ENCODE data around the gene SAP130.

DNA sequence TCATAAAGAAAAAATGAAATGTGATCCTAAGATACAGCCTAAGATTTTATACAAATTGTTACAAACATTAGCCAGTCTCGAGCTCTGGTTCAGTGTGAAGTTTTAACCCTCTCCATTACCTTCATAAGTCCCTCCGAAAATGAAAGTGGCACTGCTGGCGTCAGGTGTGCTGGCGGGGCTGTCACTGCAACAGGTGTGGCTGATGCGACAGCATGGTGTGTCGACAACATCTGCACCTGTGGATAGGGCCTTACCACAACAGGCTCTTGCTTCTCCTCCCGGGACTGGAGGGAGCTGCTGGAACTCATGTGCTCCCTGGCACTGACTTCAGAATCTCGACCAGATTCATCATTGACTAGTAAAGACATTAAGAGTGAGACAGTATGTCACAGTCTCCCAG is 10.3 kb downstream of the SAP130 start:
- TF ChIP-seq TEAD4 (IDR thresholded peaks at IDR 0.05; ENCODE audit: low read depth, low read length) (no peak), EZH2 (IDR thresholded peaks at IDR 0.05; ENCODE audit: low read depth, low read length, severe bottlenecking) (no peak), ZNF274 (IDR thresholded peaks at IDR 0.05; ENCODE audit: borderline replicate concordance, extremely low read depth, low read length) (no peak), KDM1A (IDR thresholded peaks at IDR 0.05; ENCODE audit: borderline replicate concordance, low read length) (no peak), PHF8 (conservative IDR thresholded peaks at IDR 0.05; ENCODE audit: low read depth, low read length) (no peak), TAF7 (optimal IDR thresholded peaks at IDR 0.05; ENCODE audit: borderline replicate concordance, low read depth, low read length) (no peak), EP300 (IDR thresholded peaks at IDR 0.05; ENCODE audit: borderline replicate concordance in 1 of 2, low read depth in 2 of 2, low read length in 2 of 2) (no peak), E2F6 (IDR thresholded peaks at IDR 0.05) (no peak), POLR2A (IDR thresholded peaks at IDR 0.05; ENCODE audit: control extremely low read depth in 1 of 2, low read depth in 2 of 2, low read length in 2 of 2) (no peak), EGR1 (IDR thresholded peaks at IDR 0.05; ENCODE audit: borderline replicate concordance, low read depth, low read length) (no peak), RXRA (IDR thresholded peaks at IDR 0.05; ENCODE audit: insufficient read depth, low read depth, low read length) (no peak), GTF2F1 (IDR thresholded peaks at IDR 0.05; ENCODE audit: borderline replicate concordance, low read depth, low read length) (no peak)
- TF ChIP-seq, protein P1, sequence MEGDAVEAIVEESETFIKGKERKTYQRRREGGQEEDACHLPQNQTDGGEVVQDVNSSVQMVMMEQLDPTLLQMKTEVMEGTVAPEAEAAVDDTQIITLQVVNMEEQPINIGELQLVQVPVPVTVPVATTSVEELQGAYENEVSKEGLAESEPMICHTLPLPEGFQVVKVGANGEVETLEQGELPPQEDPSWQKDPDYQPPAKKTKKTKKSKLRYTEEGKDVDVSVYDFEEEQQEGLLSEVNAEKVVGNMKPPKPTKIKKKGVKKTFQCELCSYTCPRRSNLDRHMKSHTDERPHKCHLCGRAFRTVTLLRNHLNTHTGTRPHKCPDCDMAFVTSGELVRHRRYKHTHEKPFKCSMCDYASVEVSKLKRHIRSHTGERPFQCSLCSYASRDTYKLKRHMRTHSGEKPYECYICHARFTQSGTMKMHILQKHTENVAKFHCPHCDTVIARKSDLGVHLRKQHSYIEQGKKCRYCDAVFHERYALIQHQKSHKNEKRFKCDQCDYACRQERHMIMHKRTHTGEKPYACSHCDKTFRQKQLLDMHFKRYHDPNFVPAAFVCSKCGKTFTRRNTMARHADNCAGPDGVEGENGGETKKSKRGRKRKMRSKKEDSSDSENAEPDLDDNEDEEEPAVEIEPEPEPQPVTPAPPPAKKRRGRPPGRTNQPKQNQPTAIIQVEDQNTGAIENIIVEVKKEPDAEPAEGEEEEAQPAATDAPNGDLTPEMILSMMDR (IDR thresholded peaks at IDR 0.05; ENCODE audit: control extremely low read depth in 1 of 3, insufficient read depth in 1 of 3, low read depth in 1 of 3, low read length in 3 of 3): no peak
- TF ChIP-seq, protein P2, sequence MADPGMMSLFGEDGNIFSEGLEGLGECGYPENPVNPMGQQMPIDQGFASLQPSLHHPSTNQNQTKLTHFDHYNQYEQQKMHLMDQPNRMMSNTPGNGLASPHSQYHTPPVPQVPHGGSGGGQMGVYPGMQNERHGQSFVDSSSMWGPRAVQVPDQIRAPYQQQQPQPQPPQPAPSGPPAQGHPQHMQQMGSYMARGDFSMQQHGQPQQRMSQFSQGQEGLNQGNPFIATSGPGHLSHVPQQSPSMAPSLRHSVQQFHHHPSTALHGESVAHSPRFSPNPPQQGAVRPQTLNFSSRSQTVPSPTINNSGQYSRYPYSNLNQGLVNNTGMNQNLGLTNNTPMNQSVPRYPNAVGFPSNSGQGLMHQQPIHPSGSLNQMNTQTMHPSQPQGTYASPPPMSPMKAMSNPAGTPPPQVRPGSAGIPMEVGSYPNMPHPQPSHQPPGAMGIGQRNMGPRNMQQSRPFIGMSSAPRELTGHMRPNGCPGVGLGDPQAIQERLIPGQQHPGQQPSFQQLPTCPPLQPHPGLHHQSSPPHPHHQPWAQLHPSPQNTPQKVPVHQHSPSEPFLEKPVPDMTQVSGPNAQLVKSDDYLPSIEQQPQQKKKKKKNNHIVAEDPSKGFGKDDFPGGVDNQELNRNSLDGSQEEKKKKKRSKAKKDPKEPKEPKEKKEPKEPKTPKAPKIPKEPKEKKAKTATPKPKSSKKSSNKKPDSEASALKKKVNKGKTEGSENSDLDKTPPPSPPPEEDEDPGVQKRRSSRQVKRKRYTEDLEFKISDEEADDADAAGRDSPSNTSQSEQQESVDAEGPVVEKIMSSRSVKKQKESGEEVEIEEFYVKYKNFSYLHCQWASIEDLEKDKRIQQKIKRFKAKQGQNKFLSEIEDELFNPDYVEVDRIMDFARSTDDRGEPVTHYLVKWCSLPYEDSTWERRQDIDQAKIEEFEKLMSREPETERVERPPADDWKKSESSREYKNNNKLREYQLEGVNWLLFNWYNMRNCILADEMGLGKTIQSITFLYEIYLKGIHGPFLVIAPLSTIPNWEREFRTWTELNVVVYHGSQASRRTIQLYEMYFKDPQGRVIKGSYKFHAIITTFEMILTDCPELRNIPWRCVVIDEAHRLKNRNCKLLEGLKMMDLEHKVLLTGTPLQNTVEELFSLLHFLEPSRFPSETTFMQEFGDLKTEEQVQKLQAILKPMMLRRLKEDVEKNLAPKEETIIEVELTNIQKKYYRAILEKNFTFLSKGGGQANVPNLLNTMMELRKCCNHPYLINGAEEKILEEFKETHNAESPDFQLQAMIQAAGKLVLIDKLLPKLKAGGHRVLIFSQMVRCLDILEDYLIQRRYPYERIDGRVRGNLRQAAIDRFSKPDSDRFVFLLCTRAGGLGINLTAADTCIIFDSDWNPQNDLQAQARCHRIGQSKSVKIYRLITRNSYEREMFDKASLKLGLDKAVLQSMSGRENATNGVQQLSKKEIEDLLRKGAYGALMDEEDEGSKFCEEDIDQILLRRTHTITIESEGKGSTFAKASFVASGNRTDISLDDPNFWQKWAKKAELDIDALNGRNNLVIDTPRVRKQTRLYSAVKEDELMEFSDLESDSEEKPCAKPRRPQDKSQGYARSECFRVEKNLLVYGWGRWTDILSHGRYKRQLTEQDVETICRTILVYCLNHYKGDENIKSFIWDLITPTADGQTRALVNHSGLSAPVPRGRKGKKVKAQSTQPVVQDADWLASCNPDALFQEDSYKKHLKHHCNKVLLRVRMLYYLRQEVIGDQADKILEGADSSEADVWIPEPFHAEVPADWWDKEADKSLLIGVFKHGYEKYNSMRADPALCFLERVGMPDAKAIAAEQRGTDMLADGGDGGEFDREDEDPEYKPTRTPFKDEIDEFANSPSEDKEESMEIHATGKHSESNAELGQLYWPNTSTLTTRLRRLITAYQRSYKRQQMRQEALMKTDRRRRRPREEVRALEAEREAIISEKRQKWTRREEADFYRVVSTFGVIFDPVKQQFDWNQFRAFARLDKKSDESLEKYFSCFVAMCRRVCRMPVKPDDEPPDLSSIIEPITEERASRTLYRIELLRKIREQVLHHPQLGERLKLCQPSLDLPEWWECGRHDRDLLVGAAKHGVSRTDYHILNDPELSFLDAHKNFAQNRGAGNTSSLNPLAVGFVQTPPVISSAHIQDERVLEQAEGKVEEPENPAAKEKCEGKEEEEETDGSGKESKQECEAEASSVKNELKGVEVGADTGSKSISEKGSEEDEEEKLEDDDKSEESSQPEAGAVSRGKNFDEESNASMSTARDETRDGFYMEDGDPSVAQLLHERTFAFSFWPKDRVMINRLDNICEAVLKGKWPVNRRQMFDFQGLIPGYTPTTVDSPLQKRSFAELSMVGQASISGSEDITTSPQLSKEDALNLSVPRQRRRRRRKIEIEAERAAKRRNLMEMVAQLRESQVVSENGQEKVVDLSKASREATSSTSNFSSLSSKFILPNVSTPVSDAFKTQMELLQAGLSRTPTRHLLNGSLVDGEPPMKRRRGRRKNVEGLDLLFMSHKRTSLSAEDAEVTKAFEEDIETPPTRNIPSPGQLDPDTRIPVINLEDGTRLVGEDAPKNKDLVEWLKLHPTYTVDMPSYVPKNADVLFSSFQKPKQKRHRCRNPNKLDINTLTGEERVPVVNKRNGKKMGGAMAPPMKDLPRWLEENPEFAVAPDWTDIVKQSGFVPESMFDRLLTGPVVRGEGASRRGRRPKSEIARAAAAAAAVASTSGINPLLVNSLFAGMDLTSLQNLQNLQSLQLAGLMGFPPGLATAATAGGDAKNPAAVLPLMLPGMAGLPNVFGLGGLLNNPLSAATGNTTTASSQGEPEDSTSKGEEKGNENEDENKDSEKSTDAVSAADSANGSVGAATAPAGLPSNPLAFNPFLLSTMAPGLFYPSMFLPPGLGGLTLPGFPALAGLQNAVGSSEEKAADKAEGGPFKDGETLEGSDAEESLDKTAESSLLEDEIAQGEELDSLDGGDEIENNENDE (IDR thresholded peaks at IDR 0.05; ENCODE audit: insufficient replicate concordance, low read length): no peak

Data from H1 (cell line).